ENCODE measurements around the gene BHLHE40. TPM values are rescaled to one million over a fixed set of nuclear protein-coding genes. Genes with fewer than 3 reads are reported as not detected.

BHLHE40 gene
- total RNA-seq, 1 donor from 2014 or later: 375 TPM

DNA sequence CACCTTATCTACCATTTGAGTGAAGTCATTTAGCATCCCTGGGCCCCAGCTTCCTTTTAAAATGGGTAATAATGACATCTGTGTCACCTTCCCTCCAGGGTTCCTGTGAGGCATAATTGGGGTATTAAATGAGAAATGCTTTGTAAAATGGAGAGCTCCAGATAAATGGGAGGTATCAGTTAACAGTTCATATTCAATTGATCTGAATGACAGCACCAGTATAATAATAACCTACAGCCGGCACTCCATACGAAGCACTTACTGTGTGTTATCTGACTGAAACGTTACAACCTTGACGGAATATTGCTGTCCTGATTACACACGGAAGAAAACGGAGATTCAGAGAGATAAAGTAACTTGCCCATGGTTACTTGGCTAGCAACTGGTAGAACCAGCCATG lies 53.6 kb downstream of the BHLHE40 start:
- DNase-seq: no peak
- Mint-ChIP-seq H3K4me3 (no peak overlapping the region), H3K27ac (no peak overlapping the region), H3K36me3 (ENCODE audit: low read depth) (no peaks in the 10 kb centered on the region), H3K4me1 (peaks cover 32% of the 10 kb centered on the region), H3K9me3 (no peaks in the 10 kb centered on the region), H3K27me3 (no peaks in the 10 kb centered on the region)
- intact Hi-C loops (cut with micrococcal nuclease): no loop called here

Other genes starting within 250 kb of the BHLHE40 start
- 46.8 and 50.4 TPM in 2 replicates for gene ARL8B, start 142.9 kb downstream of the BHLHE40 start, total RNA-seq
- gene EDEM1, start 208.3 kb downstream of the BHLHE40 start, total RNA-seq: 167 and 168 TPM in 2 replicates

All from activated CD4-positive, alpha-beta T cell treated with anti-CD3 and anti-CD28 coated beads, Interleukin-2, amount 10 ng/mL, durations not matched to agents 24 days and 14 days (primary cell).